SIG-M5 (cell line): Measurements from ENCODE around the gene ATP12A.

Experiments
- DNase-seq: peaks from one replicate; lab custom pipeline; 2025; lab: John Stamatoyannopoulos, UW

The ATP12A gene

GRCh38 chr13:24680258-24680920, at the start of gene ATP12A:
TSS of gene ATP12A (plus strand) at chr13:24680408. CDS start at chr13:24680744, 336 bp downstream.
- DNase-seq, result no peak

GRCh38 chr13:24630851-24631620, 49.2 kb upstream of the ATP12A start:
- DNase-seq, result no peak

- DNase-seq, result no peak
Measured at GRCh38 chr13:24631922-24632321, 48.3 kb upstream of the ATP12A start.

GRCh38 chr13:24632382-24633121, 47.7 kb upstream of the ATP12A start:
- DNase-seq, result no peak

GRCh38 chr13:24636776-24637175, 43.4 kb upstream of the ATP12A start:
- no peak for DNase-seq

GRCh38 chr13:24638096-24638495, 42.1 kb upstream of the ATP12A start:
- no peak for DNase-seq

GRCh38 chr13:24640752-24641151, 39.5 kb upstream of the ATP12A start:
- DNase-seq, result no peak

- no peak for DNase-seq
Measured at GRCh38 chr13:24642219-24642618, 38.0 kb upstream of the ATP12A start.

- DNase-seq, result no peak
Measured at GRCh38 chr13:24644036-24644435, 36.2 kb upstream of the ATP12A start.

GRCh38 chr13:24648271-24648670, 31.9 kb upstream of the ATP12A start:
- no peak for DNase-seq

GRCh38 chr13:24648983-24649687, 31.1 kb upstream of the ATP12A start:
- DNase-seq, result no peak

- no peak for DNase-seq
Measured at GRCh38 chr13:24649688-24650043, 30.5 kb upstream of the ATP12A start.

GRCh38 chr13:24650161-24650560, 30.0 kb upstream of the ATP12A start:
- no peak for DNase-seq

GRCh38 chr13:24651718-24652345, 28.4 kb upstream of the ATP12A start:
- DNase-seq, result no peak

- DNase-seq, result no peak
Measured at GRCh38 chr13:24652359-24652758, 27.8 kb upstream of the ATP12A start.

- DNase-seq, result no peak
Measured at GRCh38 chr13:24654741-24655140, 25.5 kb upstream of the ATP12A start.

GRCh38 chr13:24659239-24659638, 21.0 kb upstream of the ATP12A start:
- no peak for DNase-seq

- DNase-seq, result no peak
Measured at GRCh38 chr13:24660023-24660741, 20.0 kb upstream of the ATP12A start.

GRCh38 chr13:24661713-24662112, 18.5 kb upstream of the ATP12A start:
- DNase-seq, result no peak

- DNase-seq, result no peak
Measured at GRCh38 chr13:24662195-24663088, 17.8 kb upstream of the ATP12A start.
